GM12873 (cell line): ENCODE results near the gene PTPN3.

Source experiments
- TF ChIP-seq, protein P1 (sequence below): IDR thresholded peaks from 2 replicates; pipeline ENCODE4 v1.5.1; 2012; ENCODE audit warnings: low read depth, mild to moderate bottlenecking, moderate library complexity, low read length, control low read depth; ENCODE audit not compliant: insufficient read depth; ENCODE audit errors: missing control alignments

The PTPN3 gene

DNA sequence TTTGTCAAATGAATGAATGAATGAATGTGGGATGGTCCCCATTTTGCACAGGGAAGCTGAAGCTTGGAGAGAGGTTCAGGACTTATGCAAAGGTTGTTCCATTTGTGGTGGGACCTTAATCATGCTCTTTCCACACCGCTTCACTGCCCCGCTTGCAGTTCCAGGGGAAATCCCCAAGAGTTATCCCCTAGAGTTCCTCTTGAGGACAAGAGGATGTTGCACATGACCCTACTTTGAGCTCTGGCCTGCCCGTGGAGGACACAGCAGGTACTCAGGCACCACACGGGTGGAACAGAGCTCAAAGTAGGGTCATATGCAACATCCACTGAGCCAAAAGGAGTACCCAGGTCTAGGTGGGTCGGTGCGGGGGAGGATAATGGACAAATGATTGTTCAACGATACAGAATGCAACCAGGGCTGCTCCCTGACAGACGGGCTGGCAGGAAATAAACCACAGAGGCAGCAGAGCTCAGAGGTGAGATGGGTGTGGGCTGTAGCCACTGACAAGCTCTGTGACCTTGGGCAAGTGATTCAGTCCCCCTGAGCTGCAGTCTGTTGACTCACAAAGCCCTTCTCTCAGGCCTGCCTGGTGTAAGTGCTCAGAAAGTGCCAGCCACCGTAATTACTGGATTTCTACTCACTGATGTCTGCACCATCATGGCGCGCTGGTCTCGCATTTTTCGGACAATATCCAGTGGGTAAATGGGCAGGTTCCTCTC, 116.9 kb downstream of the PTPN3 start:
- TF ChIP-seq, protein P1, sequence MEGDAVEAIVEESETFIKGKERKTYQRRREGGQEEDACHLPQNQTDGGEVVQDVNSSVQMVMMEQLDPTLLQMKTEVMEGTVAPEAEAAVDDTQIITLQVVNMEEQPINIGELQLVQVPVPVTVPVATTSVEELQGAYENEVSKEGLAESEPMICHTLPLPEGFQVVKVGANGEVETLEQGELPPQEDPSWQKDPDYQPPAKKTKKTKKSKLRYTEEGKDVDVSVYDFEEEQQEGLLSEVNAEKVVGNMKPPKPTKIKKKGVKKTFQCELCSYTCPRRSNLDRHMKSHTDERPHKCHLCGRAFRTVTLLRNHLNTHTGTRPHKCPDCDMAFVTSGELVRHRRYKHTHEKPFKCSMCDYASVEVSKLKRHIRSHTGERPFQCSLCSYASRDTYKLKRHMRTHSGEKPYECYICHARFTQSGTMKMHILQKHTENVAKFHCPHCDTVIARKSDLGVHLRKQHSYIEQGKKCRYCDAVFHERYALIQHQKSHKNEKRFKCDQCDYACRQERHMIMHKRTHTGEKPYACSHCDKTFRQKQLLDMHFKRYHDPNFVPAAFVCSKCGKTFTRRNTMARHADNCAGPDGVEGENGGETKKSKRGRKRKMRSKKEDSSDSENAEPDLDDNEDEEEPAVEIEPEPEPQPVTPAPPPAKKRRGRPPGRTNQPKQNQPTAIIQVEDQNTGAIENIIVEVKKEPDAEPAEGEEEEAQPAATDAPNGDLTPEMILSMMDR: no peak

DNA sequence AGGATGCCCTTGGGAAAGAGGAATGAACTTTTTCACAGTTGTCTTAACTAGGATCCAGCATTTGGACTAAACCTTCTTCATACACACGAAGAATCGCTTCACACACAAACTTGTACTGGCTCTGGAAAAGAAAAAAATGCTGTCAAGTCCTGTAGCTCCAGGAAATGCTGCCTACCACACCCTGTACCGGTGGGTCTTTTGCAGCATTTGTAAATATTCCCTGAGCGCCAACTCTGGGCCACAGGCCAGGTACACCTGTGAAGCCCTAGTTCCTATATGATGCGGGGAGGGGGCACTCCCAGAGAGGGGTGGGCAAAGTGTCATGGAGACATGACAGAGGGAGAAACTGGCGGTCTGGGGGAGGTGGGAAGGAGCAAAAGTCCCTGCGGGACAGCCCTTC, 118.6 kb downstream of the PTPN3 start:
- TF ChIP-seq, protein P1: no peak

DNA sequence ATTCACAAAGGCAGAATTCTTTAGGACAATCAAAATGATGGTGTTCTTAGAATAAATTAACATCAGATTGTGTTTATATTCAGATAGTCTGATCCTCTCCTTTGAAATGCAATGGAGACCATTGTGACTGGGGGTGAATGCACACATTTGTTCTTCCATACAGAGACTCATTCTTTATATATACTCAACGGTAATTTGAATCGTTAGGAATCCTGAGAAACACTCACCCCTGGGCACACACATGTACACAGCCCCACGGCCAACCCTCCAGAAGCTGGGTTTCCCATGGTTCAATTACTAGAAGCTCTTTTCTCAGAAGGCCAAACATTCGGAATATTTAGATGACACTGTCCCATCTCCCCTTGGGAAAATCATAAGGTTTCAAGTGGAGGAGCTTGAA, 119.8 kb downstream of the PTPN3 start:
- TF ChIP-seq, protein P1: no peak

DNA sequence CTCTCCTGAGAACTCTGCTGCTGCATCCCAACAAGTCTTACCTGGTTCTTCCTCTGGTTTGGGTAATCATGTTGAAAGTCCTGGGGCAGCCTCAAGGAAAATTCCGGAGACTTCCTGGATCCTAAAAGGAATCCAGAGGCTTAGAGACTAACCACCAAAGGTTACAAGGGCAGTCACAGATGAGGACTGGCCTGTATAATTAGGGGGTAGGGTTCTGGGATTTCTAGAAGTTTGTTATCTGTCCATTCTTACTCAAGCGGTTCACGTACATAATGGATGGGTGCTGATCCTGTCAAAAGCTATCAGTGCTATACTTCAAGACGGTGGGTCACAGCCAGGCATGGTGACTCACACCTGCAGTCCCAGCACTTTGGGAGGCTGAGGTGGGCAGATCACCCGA, 125.9 kb downstream of the PTPN3 start:
- TF ChIP-seq, protein P1: no peak

DNA sequence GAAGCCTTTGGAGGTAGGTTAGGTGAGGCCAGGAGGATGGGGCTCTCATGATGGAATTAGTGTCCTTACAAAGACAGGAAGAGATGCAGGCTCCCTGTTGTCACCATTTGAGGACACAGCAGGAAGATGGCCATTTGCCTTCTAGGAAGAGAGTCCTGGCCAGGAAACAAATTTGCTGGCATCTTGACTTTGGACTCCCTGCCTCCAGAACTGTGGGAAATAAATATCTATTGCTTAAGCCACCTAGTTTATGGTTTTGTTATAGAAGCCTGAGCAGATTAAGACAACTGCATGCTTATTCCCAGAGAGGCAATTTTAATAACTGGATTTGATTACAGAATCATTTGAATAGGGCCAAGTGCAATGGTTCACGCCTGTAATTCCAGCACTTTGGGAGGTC, 126.7 kb downstream of the PTPN3 start:
- TF ChIP-seq, protein P1: no peak

DNA sequence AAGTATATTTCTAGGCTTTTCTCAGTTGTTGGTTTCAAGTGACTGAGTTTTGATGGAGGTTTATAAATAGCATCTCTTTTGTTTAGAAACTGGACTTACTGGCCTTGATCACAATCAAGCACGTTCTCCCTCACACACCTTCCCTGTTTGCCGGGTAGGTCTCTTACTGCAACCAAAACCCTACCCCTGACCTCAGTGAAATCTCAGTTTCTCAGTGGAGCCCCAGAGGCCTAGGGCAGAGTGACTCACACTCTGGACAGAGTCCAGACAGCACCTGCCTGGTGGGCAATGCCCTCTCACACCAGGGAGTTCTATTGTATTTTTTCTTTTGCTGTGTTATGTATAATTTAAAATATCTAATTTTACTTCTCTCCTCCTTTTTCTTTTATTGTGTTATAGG, 128.8 kb downstream of the PTPN3 start:
- TF ChIP-seq, protein P1: no peak

DNA sequence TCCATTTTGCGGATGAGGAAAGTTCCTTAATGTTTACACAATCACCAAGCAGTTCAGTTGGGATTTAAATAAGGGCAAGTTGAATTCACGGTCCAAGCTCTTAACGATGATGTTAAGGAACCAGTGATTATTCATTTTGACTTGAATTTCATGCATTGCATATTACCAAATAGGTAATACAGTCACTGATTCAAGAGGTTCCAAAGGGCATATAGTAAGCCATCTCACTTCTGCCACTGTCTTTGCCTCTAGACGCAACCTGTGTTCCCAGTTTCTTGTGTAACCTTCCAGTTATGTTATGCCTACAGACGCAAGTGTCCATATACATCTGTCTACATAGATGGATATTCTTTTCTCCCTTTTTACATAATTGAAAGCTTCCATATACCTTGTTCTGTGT, 137.3 kb downstream of the PTPN3 start:
- TF ChIP-seq, protein P1: no peak
